Activated T-helper 1 cell treated with Interleukin-2 at 50 U/mL for 16 hours (primary cell): ENCODE results near the gene UPB1.

Experiments used
- DNase-seq: peaks from one replicate; pipeline ENCODE4 v3.0.0-alpha.2; 2020; ENCODE audit warnings: low read depth

Gene UPB1

DNA sequence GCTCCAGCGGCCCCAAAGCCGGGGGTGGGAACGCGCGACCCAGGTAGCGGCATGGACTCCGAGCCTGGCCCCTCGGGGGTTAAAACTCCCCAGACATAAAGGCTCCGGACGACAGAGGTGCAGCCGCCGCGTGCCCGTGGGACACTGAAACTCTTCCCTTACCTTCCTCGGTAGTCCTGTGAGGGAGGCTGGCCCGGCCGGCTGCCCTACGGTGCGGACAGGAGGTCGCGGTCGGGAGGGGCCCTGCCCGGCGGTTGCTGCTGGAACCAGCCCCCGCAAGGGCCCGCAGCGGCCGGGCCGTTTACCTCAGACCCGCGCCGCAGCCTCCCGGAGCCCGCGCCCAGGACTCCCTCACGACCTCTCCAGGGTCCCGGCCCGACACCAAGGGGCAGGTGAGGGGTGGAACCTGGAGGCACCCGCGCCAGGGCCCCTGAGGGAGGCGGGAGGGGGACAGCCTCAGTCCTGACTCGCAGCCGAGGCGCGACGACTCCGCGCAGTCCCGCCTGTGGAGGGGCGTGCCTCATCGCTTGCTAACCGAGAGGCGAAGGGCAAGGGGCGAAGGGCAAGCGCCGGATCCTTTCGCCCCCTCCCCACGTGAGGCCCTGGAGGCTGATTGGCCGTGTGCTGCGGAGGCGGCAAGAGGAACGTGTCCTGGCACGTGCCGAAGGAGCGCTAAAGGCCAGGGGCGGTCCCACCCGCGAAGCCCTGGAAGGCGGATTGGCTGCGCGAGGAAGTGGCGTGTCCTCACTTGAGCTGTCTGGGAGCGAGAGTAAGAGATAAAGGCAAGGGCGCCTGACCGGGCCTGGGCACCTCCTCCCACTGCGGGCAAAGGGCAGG, at the start of gene UPB1:
TSS of gene UPB1 (plus strand) at position 805 of the 837 bp plus-strand sequence. CDS start 72 bp downstream, outside the sequence.
- no peak for DNase-seq

DNA sequence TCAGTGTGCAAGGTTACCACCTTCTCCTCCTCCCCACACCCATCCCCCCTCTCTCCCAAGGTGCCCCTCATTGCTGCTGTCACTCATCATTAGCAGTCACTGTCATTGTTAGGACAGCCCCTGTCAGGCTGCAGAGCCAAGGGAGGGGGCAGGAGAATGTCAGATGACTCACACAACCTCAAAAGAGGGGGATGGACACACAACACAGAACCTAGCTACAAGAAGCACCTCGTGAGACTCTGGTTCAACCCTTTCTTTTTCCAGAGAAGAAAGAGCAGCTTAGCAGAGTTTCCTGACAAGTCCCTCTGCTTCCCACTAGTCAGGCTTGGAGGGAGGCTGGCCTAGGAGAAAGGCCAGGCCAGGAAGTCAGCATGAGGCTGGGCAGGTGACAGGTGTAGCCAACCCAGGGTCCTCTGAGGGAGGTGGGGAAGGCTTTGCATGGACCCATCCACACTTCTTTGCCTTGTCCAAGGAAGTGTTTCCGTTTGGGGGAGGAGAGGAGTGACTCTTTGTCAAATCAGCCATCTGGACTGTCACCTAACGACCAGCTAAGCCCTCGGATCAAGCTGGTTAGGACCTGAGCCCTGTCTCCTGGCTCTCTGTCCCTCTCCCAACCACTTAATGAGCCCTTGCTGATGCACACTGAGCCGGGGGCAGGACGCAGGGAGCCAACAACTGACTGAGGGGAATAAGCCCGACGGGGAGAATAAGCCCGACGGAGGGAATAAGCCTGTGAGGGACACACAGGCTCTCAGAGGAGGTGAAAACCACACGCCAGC, 49.5 kb upstream of the UPB1 start:
- no peak for DNase-seq

GRCh38 chr22:24446260-24446611, 48.9 kb upstream of the UPB1 start:
- no peak for DNase-seq

DNA sequence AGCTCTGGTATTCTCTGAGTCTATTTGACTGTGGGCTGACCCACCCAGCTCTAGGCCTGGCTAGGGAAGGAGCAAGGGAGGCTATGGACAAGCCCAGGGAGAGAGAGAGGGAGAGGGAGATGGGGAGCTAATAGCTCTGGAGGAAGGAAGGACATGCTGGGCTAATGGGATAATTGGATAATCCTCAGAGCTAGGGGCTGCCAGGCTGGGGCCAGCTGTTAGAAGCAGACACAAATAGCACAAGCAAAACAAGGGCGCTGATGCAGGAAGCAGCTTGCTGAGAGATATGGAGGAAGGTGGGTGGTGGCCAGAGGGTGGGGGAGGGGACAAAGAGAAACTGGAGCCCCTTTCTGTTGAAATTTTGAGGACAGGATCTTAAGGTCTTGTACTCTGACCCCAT, 44.5 kb upstream of the UPB1 start:
- no peak for DNase-seq

GRCh38 chr22:24451162-24451561, 44.0 kb upstream of the UPB1 start:
- no peak for DNase-seq

DNA sequence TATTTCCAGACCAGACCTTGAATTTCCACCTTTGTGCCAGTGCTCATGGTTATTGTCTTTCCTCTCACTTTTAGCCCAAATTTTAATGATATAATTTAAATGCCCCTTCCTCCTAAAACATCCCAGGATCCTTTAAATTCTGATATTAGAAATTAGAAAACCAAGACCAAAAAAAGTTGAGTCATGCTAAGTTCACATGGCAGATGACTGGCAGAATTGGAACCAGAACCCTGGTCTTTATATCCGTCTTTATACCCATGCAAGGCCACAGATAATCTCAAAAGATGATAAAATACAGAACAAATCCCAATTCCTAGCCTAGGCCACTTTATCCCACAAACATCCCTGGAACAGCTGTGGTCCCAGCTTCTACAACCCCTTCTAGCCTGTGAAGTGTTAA, 41.3 kb upstream of the UPB1 start:
- DNase-seq = no peak

DNA sequence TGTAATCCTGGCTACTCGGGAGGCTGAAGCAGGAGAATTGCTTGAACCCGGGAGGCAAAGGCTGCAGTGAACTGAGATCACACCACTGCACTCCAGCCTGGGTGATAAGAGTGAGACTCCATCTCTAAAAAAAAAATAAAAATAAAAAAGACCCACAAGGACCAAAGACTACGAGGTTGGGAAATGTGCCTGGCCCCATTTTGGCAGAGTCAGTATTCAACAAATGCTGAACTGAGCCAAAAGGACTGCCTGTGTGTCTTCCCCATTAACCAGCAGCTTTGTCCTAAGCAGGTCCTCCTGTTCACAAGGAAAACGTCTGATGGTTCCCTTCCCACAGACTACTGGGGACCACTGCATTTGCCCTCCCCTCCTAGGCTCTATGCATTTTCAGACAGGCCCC, 40.1 kb upstream of the UPB1 start:
- no peak for DNase-seq

GRCh38 chr22:24455751-24456426, 39.2 kb upstream of the UPB1 start:
- no peak for DNase-seq

DNA sequence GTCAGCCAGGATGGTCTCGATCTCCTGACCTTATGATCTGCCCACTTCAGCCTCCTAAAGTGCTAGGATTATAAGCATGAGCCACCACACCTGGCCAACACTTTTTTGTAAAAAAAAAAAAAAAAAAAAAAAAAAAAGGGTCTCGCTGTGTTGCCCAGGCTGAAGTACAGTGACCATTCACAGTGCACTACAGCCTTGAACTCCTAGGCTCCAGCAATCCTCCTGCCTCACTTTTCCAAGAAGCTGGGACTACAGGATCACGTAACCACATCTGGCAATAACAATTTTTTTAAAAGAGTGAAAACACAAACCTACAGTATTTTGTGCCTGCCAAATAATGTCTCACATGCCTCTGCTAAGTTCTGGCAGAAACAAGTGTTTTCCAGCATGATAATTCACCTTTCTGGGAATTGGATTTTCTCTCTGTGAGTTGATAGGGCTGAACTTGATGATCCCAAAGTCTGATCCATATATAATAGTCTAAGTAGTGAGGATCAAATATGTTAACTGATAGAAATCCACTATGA, 37.2 kb upstream of the UPB1 start:
- no peak for DNase-seq

DNA sequence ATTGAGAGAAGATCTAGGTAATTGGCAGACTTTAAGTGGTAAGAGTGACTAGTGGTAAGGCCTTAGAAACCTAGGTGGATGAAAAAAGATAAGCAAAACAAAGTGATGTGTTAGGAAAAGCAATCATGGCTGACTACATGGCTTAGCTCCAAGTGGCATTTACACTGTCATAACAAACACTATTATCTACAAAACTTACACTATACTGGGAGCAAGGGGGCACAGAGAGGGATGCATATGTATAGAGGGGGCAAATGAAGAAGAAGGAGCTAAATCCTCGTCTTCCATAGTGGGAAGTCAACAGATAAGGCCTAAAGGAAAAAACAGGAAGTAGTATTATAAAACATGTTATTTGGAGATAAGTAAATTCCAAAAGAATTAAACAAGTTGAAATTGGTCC, 35.2 kb upstream of the UPB1 start:
- DNase-seq = no peak

DNA sequence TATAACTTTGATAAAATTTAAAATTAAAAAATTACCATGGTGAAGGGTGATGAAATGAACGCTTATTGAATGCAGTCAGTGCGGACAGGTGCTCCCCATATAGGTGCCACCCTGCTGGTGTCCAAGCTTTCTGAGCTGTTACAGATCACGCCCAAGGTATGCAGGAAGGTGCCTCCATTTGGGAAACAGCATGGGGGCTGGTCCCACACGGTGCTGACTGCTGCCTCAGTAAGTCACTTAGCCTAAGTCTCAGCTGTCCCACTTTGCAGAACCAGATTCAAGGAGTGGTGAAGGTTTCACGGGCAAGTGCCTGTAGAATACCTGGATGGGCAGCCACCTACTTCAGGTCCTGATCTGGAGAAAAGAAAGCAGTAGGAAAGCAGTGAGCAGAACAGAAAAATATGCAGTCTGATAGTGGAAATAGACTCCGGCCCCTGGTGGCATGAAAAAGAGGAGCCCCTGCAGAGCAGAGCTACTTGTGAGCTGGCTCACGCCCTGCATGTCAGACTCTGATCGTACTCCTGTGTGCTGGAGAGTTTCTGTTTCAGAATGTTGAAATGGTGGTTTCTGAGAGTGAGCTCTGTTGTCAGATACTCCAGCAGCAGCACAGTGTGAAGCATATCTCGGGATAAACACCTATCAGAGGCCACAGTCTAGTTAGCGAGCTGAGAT, 34.6 kb upstream of the UPB1 start:
- DNase-seq = no peak

DNA sequence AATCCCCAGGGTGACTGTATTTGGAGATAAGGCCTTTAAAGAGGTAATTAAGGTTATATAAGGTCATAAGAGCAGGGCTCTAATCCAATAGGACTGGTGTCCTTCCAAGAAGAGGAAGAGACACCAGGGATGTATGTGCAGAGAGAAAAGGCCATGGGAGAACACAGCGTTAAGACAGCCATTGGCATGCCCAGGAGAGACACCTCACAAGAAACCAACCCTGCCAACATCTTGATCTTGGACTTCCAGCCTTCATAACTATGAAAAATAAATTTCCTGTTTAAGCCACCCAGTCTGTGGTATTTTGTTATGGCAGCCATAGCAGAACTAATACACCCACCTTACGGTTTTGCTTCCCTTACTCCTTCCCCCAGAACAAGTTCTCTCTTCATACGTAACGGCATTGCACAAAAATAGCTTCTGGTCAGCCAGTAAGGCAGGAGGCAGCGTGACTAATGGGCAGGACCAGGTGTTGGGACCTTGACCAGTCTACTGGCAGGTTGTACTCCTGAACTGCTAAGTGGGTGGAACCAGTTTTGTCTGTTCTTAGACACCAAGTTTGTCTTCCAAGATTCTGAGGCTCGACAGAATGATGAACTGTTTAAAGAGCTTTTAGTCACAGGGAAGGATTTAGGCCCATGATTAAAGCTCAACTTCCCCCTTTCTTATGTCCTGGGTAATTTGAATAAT, 31.9 kb upstream of the UPB1 start:
- DNase-seq = no peak

- no peak for DNase-seq
Measured at GRCh38 chr22:24465566-24465965, 29.6 kb upstream of the UPB1 start.

DNA sequence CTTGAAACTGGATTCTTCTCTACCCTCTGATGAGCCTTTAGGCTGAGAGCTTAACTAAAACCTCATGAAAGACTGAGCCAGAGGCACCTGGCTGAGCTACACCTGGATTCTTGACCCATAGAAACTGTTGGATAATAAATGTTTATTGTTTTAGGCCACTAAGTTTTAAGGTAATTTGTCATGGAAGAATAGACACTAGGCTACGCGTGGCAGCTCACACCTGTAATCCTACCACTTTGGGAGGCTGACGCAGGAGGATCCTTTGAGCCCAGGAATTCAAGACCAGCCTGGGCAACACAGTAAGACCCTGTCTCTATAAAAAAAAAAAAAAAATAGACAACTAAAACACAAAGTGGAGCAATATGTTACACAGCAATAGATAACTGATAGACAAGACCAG, 29.2 kb upstream of the UPB1 start:
- no peak for DNase-seq

- no peak for DNase-seq
Measured at GRCh38 chr22:24466716-24467328, 28.3 kb upstream of the UPB1 start.

GRCh38 chr22:24467340-24467739, 27.8 kb upstream of the UPB1 start:
- no peak for DNase-seq

- no peak for DNase-seq
Measured at GRCh38 chr22:24471570-24471969, 23.6 kb upstream of the UPB1 start.

- DNase-seq = no peak
Measured at GRCh38 chr22:24473284-24473683, 21.8 kb upstream of the UPB1 start.

- DNase-seq = no peak
Measured at GRCh38 chr22:24474221-24474620, 20.9 kb upstream of the UPB1 start.

DNA sequence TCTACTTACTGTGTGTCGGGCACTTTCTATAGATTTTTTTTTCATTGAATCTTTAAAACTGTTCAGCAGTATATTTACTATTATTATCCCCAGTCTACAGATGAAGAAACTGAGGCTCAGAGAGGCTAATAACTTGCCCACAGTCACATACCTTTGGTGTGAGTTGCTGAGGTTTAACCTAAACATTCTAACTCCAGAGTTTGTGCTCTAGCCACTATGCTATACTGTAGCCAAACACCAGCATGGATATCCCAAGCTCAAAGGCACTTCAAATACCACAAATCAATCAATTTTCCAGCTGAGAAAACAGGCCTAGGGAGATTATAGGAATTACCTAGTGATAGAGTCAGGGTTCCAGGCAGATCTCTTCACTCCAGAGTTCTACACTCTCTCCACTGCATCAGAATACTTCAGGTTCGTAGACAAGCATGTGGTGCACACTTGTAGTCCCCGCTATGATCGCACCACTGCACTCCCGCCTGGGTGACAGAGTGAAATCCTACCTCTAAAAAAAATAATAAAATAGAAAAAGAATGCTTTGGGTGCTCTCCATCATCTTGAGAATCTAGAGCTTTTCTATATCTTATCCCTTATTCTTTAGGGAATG, 20.4 kb upstream of the UPB1 start:
- DNase-seq = no peak

GRCh38 chr22:24481641-24482040, 13.5 kb upstream of the UPB1 start:
- no peak for DNase-seq
